ENCODE data around the gene PAIP2B. TPM values are rescaled to one million over a fixed set of nuclear protein-coding genes. Genes with fewer than 3 reads are reported as not detected.

PAIP2B gene
- total and polyA plus RNA-seq, 2 donors (not counting 1 experiment from before 2014, with no cell fraction given), result 0.22 to 1.2 TPM

GRCh38 chr2:71220743-71221142 is 6.2 kb downstream of the PAIP2B start:
- Histone ChIP-seq H3K27me3 (ENCODE audit: control insufficient read depth, insufficient read depth, low read length) (peaks cover 1% of the 10 kb centered on the region), H3K4me1 (ENCODE audit: control insufficient read depth, extremely low read depth, insufficient read depth, low read length) (no peaks in the 10 kb centered on the region), H3K9me3 (ENCODE audit: control insufficient read depth, insufficient read depth, low read depth, low read length) (no peaks in the 10 kb centered on the region), H3K4me2 (ENCODE audit: extremely low read depth, insufficient read depth, low read length) (no peak overlapping the region), H3K9ac (ENCODE audit: insufficient read depth, low read length) (no peak overlapping the region), H3K36me3 (ENCODE audit: control insufficient read depth, insufficient read depth, low read length) (no peaks in the 10 kb centered on the region), H2AFZ (ENCODE audit: low read length) (no peak overlapping the region), H3K27ac (ENCODE audit: insufficient read depth, low read length) (no peak overlapping the region), H3K79me2 (ENCODE audit: control insufficient read depth, insufficient read depth, low read length) (no peaks in the 10 kb centered on the region), H3K4me3 (replicated peaks in 1 of 4; ENCODE audit: control extremely low read depth in 1 of 4, insufficient read depth in 1 of 4, low read depth in 3 of 4, low read length in 4 of 4) (no peak overlapping the region), H4K20me1 (ENCODE audit: control insufficient read depth, extremely low read depth, insufficient read depth, low read length) (no peaks in the 10 kb centered on the region)
- TF ChIP-seq CTCF (conservative IDR thresholded peaks at IDR 0.05 in 1 of 2, IDR thresholded peaks at IDR 0.05 in 1 of 2; ENCODE audit: low read depth in 1 of 2, low read length in 2 of 2), result no peak
- no peak for TF ChIP-seq EZH2 (IDR thresholded peaks at IDR 0.05; ENCODE audit: low read length, missing control alignments)
- DNase-seq (ENCODE audit: low read depth in 2 of 2), result no peak

GRCh38 chr2:71216501-71216900 is 10.4 kb downstream of the PAIP2B start:
- Histone ChIP-seq H3K79me2 (ENCODE audit: control insufficient read depth, insufficient read depth, low read length) (no peaks in the 10 kb centered on the region), H3K9ac (ENCODE audit: insufficient read depth, low read length) (no peak overlapping the region), H3K9me3 (ENCODE audit: control insufficient read depth, insufficient read depth, low read depth, low read length) (no peaks in the 10 kb centered on the region), H4K20me1 (ENCODE audit: control insufficient read depth, extremely low read depth, insufficient read depth, low read length) (no peaks in the 10 kb centered on the region), H3K4me3 (replicated peaks in 1 of 4; ENCODE audit: control extremely low read depth in 1 of 4, insufficient read depth in 1 of 4, low read depth in 3 of 4, low read length in 4 of 4) (no peak overlapping the region), H2AFZ (ENCODE audit: low read length) (no peak overlapping the region), H3K4me2 (ENCODE audit: extremely low read depth, insufficient read depth, low read length) (no peak overlapping the region), H3K27ac (ENCODE audit: insufficient read depth, low read length) (no peak overlapping the region), H3K36me3 (ENCODE audit: control insufficient read depth, insufficient read depth, low read length) (no peaks in the 10 kb centered on the region), H3K4me1 (ENCODE audit: control insufficient read depth, extremely low read depth, insufficient read depth, low read length) (no peaks in the 10 kb centered on the region), H3K27me3 (ENCODE audit: control insufficient read depth, insufficient read depth, low read length) (peaks cover 2% of the 10 kb centered on the region)
- TF ChIP-seq EZH2 (IDR thresholded peaks at IDR 0.05; ENCODE audit: low read length, missing control alignments), result no peak
- TF ChIP-seq CTCF (conservative IDR thresholded peaks at IDR 0.05 in 1 of 2, IDR thresholded peaks at IDR 0.05 in 1 of 2; ENCODE audit: low read depth in 1 of 2, low read length in 2 of 2), result no peak
- DNase-seq (ENCODE audit: low read depth in 2 of 2), result no peak

GRCh38 chr2:71215447-71215846 is 11.5 kb downstream of the PAIP2B start:
- H3K4me2 ChIP-seq (ENCODE audit: extremely low read depth, insufficient read depth, low read length), result no peak overlapping the region
- no peak overlapping the region for H3K27ac ChIP-seq (ENCODE audit: insufficient read depth, low read length)
- no peak overlapping the region for H3K4me3 ChIP-seq (replicated peaks in 1 of 4; ENCODE audit: control extremely low read depth in 1 of 4, insufficient read depth in 1 of 4, low read depth in 3 of 4, low read length in 4 of 4)
- no peak overlapping the region for H3K9ac ChIP-seq (ENCODE audit: insufficient read depth, low read length)
- H4K20me1 ChIP-seq (ENCODE audit: control insufficient read depth, extremely low read depth, insufficient read depth, low read length), result no peaks in the 10 kb centered on the region
- TF ChIP-seq CTCF (conservative IDR thresholded peaks at IDR 0.05 in 1 of 2, IDR thresholded peaks at IDR 0.05 in 1 of 2; ENCODE audit: low read depth in 1 of 2, low read length in 2 of 2) (no peak), EZH2 (IDR thresholded peaks at IDR 0.05; ENCODE audit: low read length, missing control alignments) (no peak)
- no peaks in the 10 kb centered on the region for H3K4me1 ChIP-seq (ENCODE audit: control insufficient read depth, extremely low read depth, insufficient read depth, low read length)
- no peaks in the 10 kb centered on the region for H3K9me3 ChIP-seq (ENCODE audit: control insufficient read depth, insufficient read depth, low read depth, low read length)
- no peaks in the 10 kb centered on the region for H3K79me2 ChIP-seq (ENCODE audit: control insufficient read depth, insufficient read depth, low read length)
- H2AFZ ChIP-seq (ENCODE audit: low read length), result no peak overlapping the region
- H3K36me3 ChIP-seq (ENCODE audit: control insufficient read depth, insufficient read depth, low read length), result no peaks in the 10 kb centered on the region
- DNase-seq (ENCODE audit: low read depth in 2 of 2), result no peak
- H3K27me3 ChIP-seq (ENCODE audit: control insufficient read depth, insufficient read depth, low read length), result peaks cover 2% of the 10 kb centered on the region

Measured in fibroblast of lung (primary cell).